Cerebellar nuclear complex (tissue), 1 donor: ENCODE data around the gene MRPL38.
"Not testable (repeated sequence)": the region's sequence is repeated elsewhere in the genome, so short reads cannot be mapped to it uniquely, and the experiment has no call there.

Experiments used
- DNase-seq, 2 experiments: peaks; one replicate each; lab custom pipeline; 2025; lab: John Stamatoyannopoulos, UW

Gene MRPL38

GRCh38 chr17:75854101-75854748 lies 50.5 kb downstream of the MRPL38 start:
- DNase-seq: no peak

- no peak for DNase-seq
These were observed 51.3 kb downstream of the MRPL38 start for GRCh38 chr17:75853433-75853832.

GRCh38 chr17:75851693-75851991 lies 53.0 kb downstream of the MRPL38 start:
- not testable (repeated sequence) for DNase-seq

- DNase-seq: no peak
These were observed 53.6 kb downstream of the MRPL38 start for GRCh38 chr17:75850928-75851692.

GRCh38 chr17:75849724-75850123 lies 55.0 kb downstream of the MRPL38 start:
- no peak for DNase-seq

GRCh38 chr17:75849279-75849646 lies 55.4 kb downstream of the MRPL38 start:
- DNase-seq: no peak
